Measurements from ENCODE around the gene UCN2.
"Not testable (repeated sequence)": the region's sequence is repeated elsewhere in the genome, so short reads cannot be mapped to it uniquely, and the experiment has no call there.

UCN2 gene

GRCh38 chr3:48564667-48565066 is 1.1 kb upstream of the UCN2 start:
- DNase-seq (ENCODE audit: low read depth, low spot score): no peak
- peak overlapping the region; percentile 61 for H3K27ac ChIP-seq

GRCh38 chr3:48564022-48564421 is 441 bp upstream of the UCN2 start:
- H3K27ac ChIP-seq: peak overlapping the region; percentile 61
- DNase-seq (ENCODE audit: low read depth, low spot score): no peak

- DNase-seq (ENCODE audit: low read depth, low spot score): no peak
- no peak overlapping the region for H3K27ac ChIP-seq
Measured at GRCh38 chr3:48562367-48563095, 1.1 kb downstream of the UCN2 start.

GRCh38 chr3:48561045-48561736 is 2.4 kb downstream of the UCN2 start:
- DNase-seq (ENCODE audit: low read depth, low spot score): no peak
- H3K27ac ChIP-seq: no peak overlapping the region

GRCh38 chr3:48560648-48561018 is 2.9 kb downstream of the UCN2 start:
- no peak overlapping the region for H3K27ac ChIP-seq
- DNase-seq (ENCODE audit: low read depth, low spot score): no peak

- DNase-seq (ENCODE audit: low read depth, low spot score): no peak
- H3K27ac ChIP-seq: peak overlapping the region; percentile 19
Measured at GRCh38 chr3:48558493-48559134, 5.0 kb downstream of the UCN2 start.

- H3K27ac ChIP-seq: peak within 1 kb of the TSS; percentile 54
Measured at GRCh38 chr3:48556796-48557626, 6.6 kb downstream of the UCN2 start, which contains the start of gene PFKFB4. PFKFB4 (minus strand) TSS chr3:48556803; CDS start chr3:48556777, 26 bp downstream.

GRCh38 chr3:48555949-48556795 is 7.4 kb downstream of the UCN2 start:
- H3K27ac ChIP-seq: peak overlapping the region; percentile 36
- DNase-seq (ENCODE audit: low read depth, low spot score): no peak

More at GRCh38 chr3:48556796-48557626, 6.6 kb downstream of the UCN2 start, which contains the start of gene PFKFB4:
- peak; percentile 96 for DNase-seq (ENCODE audit: low read depth, low spot score)

- H3K27ac ChIP-seq: no peak overlapping the region
- DNase-seq (ENCODE audit: low read depth, low spot score): no peak
Measured at GRCh38 chr3:48555231-48555948, 8.2 kb downstream of the UCN2 start.

- DNase-seq (ENCODE audit: low read depth, low spot score): no peak
- no peak overlapping the region for H3K27ac ChIP-seq
Measured at GRCh38 chr3:48553886-48554845, 9.4 kb downstream of the UCN2 start.

- no peak for DNase-seq (ENCODE audit: low read depth, low spot score)
- H3K27ac ChIP-seq: no peak overlapping the region
Measured at GRCh38 chr3:48553361-48553760, 10.2 kb downstream of the UCN2 start.

GRCh38 chr3:48552111-48552951 is 11.2 kb downstream of the UCN2 start:
- no peak for DNase-seq (ENCODE audit: low read depth, low spot score)

GRCh38 chr3:48551651-48552050 is 11.9 kb downstream of the UCN2 start:
- H3K27ac ChIP-seq: not testable (repeated sequence)

More at GRCh38 chr3:48552111-48552951, 11.2 kb downstream of the UCN2 start:
- H3K27ac ChIP-seq: no peak overlapping the region

GRCh38 chr3:48548729-48549705 is 14.6 kb downstream of the UCN2 start:
- DNase-seq (ENCODE audit: low read depth, low spot score): no peak
- no peak overlapping the region for H3K27ac ChIP-seq

More at GRCh38 chr3:48551651-48552050, 11.9 kb downstream of the UCN2 start:
- DNase-seq (ENCODE audit: low read depth, low spot score): not testable (repeated sequence)

- DNase-seq (ENCODE audit: low read depth, low spot score): no peak
- H3K27ac ChIP-seq: no peak overlapping the region
Measured at GRCh38 chr3:48548126-48548525, 15.5 kb downstream of the UCN2 start.
